GM23248 (cell line): Measurements from ENCODE around the gene NUDCD3. TPM values are rescaled to one million over a fixed set of nuclear protein-coding genes. Genes with fewer than 3 reads are reported as not detected.

Experiments
- DNase-seq: peaks from one replicate; pipeline ENCODE4 v3.0.0-alpha.2; 2015
- H2AFZ ChIP-seq: fragments of 200-600 bp; sonication (generic); 2 replicates; pipeline ENCODE4 v1.6.1; 2016; ENCODE audit warnings: antibody characterized with exemption
- H3F3A ChIP-seq: fragments of 200-600 bp; sonication (generic); 2 replicates; pipeline ENCODE4 v1.6.1; 2016; ENCODE audit warnings: mild to moderate bottlenecking, antibody characterized with exemption, mixed run types; ENCODE audit not compliant: insufficient read depth
- H3K27ac ChIP-seq: fragments of 200-600 bp; sonication (generic); 2 replicates; pipeline ENCODE4 v1.5.1; 2016; ENCODE audit warnings: mild to moderate bottlenecking
- H3K27me3 ChIP-seq: fragments of 200-600 bp; sonication (generic); replicated peaks from 2 replicates; pipeline ENCODE4 v1.6.1; 2016; ENCODE audit warnings: mild to moderate bottlenecking; ENCODE audit not compliant: insufficient read depth
- H3K36me3 ChIP-seq: fragments of 200-600 bp; sonication (generic); 2 replicates; pipeline ENCODE4 v1.6.1; 2016; ENCODE audit warnings: low read depth, mild to moderate bottlenecking
- H3K4me1 ChIP-seq: fragments of 200-600 bp; sonication (generic); 2 replicates; pipeline ENCODE4 v1.6.1; 2016; ENCODE audit warnings: mild to moderate bottlenecking; ENCODE audit not compliant: insufficient read depth
- H3K4me2 ChIP-seq: fragments of 200-600 bp; sonication (generic); one replicate; pipeline ENCODE4 v1.6.1; 2016; ENCODE audit warnings: mild to moderate bottlenecking; ENCODE audit not compliant: unreplicated experiment
- H3K4me3 ChIP-seq: fragments of 200-600 bp; sonication (generic); 2 replicates; pipeline ENCODE4 v1.5.1; 2016; ENCODE audit warnings: mild to moderate bottlenecking
- H3K79me2 ChIP-seq: fragments of 200-600 bp; sonication (generic); 2 replicates; pipeline ENCODE4 v1.6.1; 2016; ENCODE audit warnings: mild to moderate bottlenecking; ENCODE audit not compliant: insufficient read depth
- H3K9ac ChIP-seq: fragments of 200-600 bp; sonication (generic); 2 replicates; pipeline ENCODE4 v1.6.1; 2016; ENCODE audit warnings: mild to moderate bottlenecking
- H3K9me2 ChIP-seq: fragments of 200-600 bp; sonication (generic); 2 replicates; pipeline ENCODE4 v1.6.1; 2016; ENCODE audit warnings: mixed run types, mild to moderate bottlenecking, moderate library complexity; ENCODE audit not compliant: insufficient read depth
- H3K9me3 ChIP-seq: fragments of 200-600 bp; sonication (generic); one replicate; pipeline ENCODE4 v1.6.1; 2017; ENCODE audit warnings: low read depth
- H4K20me1 ChIP-seq: fragments of 200-600 bp; sonication (generic); 2 replicates; pipeline ENCODE4 v1.6.0; 2016; ENCODE audit not compliant: insufficient read depth
- EZH2 ChIP-seq: fragments of 200-600 bp; sonication (generic); IDR thresholded peaks from 2 replicates; pipeline ENCODE4 v1.6.1; 2018; ENCODE audit warnings: antibody characterized with exemption, mild to moderate bottlenecking; ENCODE audit not compliant: insufficient read depth, poor library complexity, severe bottlenecking
- EZH2phosphoT487 ChIP-seq: fragments of 200-600 bp; sonication (generic); IDR thresholded peaks from 2 replicates; pipeline ENCODE4 v1.6.1; 2018; ENCODE audit warnings: antibody characterized with exemption, moderate library complexity, mild to moderate bottlenecking, low read depth; ENCODE audit not compliant: insufficient read depth
- WGBS, 2 experiments: methylation state at CpG; one replicate each; pipeline ENCODE4 v1.1.6; 2015 to 2017; ENCODE audit warnings: low lambda C conversion rate in 2 of 2, low coverage in 1 of 2; ENCODE audit errors: missing lambda C conversion rate in 2 of 2; 5-methylcytosine and 5-hydroxymethylcytosine counted together
- in situ Hi-C: fragments of 300-500 bp; cut with MboI; formaldehyde crosslinking; loops from 2 replicates; pipeline ENCODE4 v1.15.0; 2020
- polyA plus RNA-seq: library from polyadenylated mRNA; unstranded; fragments of >200 nt; fragmentation: Nextera tagmentation; extraction: Ambion mirVana; gene quantifications from 2 replicates; pipeline ENCODE4 v1.2.1, GENCODE V29; 2016
- total RNA-seq: library from RNA; depleted of rRNA; stranded (reverse); fragments of >200 nt; shearing (Covaris generic); gene quantifications from 2 replicates; pipeline ENCODE4 v1.2.3, GENCODE V29; 2014

Gene NUDCD3
- total and polyA plus RNA-seq, 2 experiments from 2014 or later, result 56.7 to 79.1 TPM

DNA sequence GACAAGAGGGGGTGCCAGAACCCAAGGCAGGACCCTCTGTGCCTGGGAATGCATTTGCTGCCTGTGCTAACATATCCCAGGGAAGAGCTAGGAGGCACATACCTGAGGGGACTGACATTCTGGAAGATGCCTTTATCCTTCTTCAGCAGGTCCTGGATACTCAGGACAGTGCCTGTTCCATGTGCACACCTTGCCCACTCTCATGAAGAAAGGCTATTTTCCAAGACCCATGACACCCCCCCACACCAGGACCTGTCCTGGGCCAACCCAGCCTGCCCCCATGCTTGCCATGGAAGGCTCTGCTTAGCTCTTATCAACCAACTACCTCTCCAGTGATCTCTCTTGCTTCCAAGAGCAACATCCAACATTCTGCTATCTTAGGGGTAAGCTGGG is 97.8 kb downstream of the NUDCD3 start:
- Histone ChIP-seq H3K4me3 (no peak overlapping the region), H2AFZ (no peak overlapping the region), H3K9ac (no peak overlapping the region), H3K9me3 (no peaks in the 10 kb centered on the region), H3F3A (no peaks in the 10 kb centered on the region), H3K36me3 (peaks cover 12% of the 10 kb centered on the region), H3K4me1 (no peaks in the 10 kb centered on the region), H3K27me3 (no peaks in the 10 kb centered on the region), H4K20me1 (no peaks in the 10 kb centered on the region), H3K79me2 (peaks cover 15% of the 10 kb centered on the region), H3K4me2 (no peak overlapping the region), H3K9me2 (no peaks in the 10 kb centered on the region), H3K27ac (no peak overlapping the region)
- DNase-seq, result no peak
- in situ Hi-C loops, result no loop called here
- TF ChIP-seq EZH2, result no peak
- no peak for TF ChIP-seq EZH2phosphoT487

DNA sequence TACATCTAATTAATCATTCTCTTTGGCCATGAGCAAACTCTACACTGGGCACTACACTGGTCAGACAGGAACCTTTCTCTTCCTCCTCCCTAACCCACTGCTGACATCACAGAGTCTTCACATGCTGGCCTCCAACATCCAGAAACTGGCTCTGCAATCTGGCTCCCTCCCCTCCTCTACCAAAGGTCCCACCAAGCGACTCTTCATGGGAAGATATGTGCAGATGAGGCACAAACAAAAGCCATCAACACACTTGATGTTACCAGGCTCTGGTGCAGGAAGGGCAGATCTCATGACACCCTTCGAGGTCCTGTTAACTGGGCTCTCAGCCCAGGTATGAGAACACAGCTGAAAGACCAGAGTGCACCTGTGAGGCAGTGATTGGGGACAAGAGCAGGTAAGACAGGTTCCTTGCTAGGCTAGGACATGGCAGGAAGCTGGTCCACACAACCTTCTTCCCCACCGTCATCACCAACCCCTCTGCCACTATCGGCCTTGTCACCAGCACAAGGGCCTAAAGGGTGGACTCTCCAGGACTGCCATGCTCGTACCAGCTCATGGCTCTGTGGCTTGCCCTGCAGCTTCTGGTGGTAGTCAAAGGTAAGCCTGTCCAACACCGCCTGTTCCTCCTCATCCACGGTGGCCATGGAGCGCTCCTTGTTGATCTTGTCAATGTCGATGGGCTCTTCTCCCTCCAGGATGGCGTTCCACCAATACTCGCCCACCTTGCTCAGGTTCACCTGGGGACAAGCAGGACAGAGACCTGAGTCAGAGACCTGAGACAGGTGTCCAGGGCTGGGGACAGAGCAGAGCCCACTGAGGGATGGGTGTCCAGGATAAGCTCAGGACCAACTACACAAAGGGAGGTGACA is 98.5 kb downstream of the NUDCD3 start:
- no peak overlapping the region for H3K4me3 ChIP-seq
- H2AFZ ChIP-seq, result no peak overlapping the region
- H4K20me1 ChIP-seq, result no peaks in the 10 kb centered on the region
- no peaks in the 10 kb centered on the region for H3K27me3 ChIP-seq
- in situ Hi-C loops, result no loop called here
- no peaks in the 10 kb centered on the region for H3K9me3 ChIP-seq
- no peaks in the 10 kb centered on the region for H3F3A ChIP-seq
- TF ChIP-seq EZH2phosphoT487 (no peak), EZH2 (no peak)
- H3K36me3 ChIP-seq, result peaks cover 15% of the 10 kb centered on the region
- WGBS, 2 experiments, result 93 to 97% methylated on average over 11 of the region's 11 CpGs
- DNase-seq, result no peak
- no peaks in the 10 kb centered on the region for H3K4me1 ChIP-seq
- H3K9ac ChIP-seq, result no peak overlapping the region
- no peaks in the 10 kb centered on the region for H3K9me2 ChIP-seq
- H3K79me2 ChIP-seq, result peaks cover 10% of the 10 kb centered on the region
- H3K27ac ChIP-seq, result no peak overlapping the region
- no peak overlapping the region for H3K4me2 ChIP-seq

GRCh38 chr7:44391171-44391570 is 99.3 kb downstream of the NUDCD3 start:
- H3K36me3 ChIP-seq, result peaks cover 15% of the 10 kb centered on the region
- no peaks in the 10 kb centered on the region for H3F3A ChIP-seq
- H4K20me1 ChIP-seq, result no peaks in the 10 kb centered on the region
- no peaks in the 10 kb centered on the region for H3K4me1 ChIP-seq
- no peak overlapping the region for H3K27ac ChIP-seq
- H3K4me2 ChIP-seq, result no peak overlapping the region
- 0 out of 2 replicates have a peak, but pooled peaks cover 4% of the 10 kb centered on the region for H3K79me2 ChIP-seq
- H3K4me3 ChIP-seq, result no peak overlapping the region
- WGBS, 2 experiments, result 94% methylated on average over 10 of the region's 10 CpGs
- no peak overlapping the region for H2AFZ ChIP-seq
- H3K9me3 ChIP-seq, result no peaks in the 10 kb centered on the region
- no peaks in the 10 kb centered on the region for H3K9me2 ChIP-seq
- in situ Hi-C loops, result no loop called here
- no peak overlapping the region for H3K9ac ChIP-seq
- TF ChIP-seq EZH2phosphoT487, result no peak
- H3K27me3 ChIP-seq, result no peaks in the 10 kb centered on the region
- DNase-seq, result no peak

- Histone ChIP-seq H3K36me3 (peaks cover 15% of the 10 kb centered on the region), H4K20me1 (no peaks in the 10 kb centered on the region), H3K27ac (no peak overlapping the region), H3K79me2 (0 out of 2 replicates have a peak, but pooled peaks cover 4% of the 10 kb centered on the region), H3F3A (no peaks in the 10 kb centered on the region), H3K27me3 (no peaks in the 10 kb centered on the region), H3K9me3 (no peaks in the 10 kb centered on the region), H3K4me3 (no peak overlapping the region), H3K9me2 (no peaks in the 10 kb centered on the region), H2AFZ (no peak overlapping the region), H3K4me2 (no peak overlapping the region), H3K4me1 (no peaks in the 10 kb centered on the region), H3K9ac (no peak overlapping the region)
- in situ Hi-C loops, result no loop called here
- TF ChIP-seq EZH2phosphoT487, result no peak
- no peak for TF ChIP-seq EZH2
- WGBS, 2 experiments, result 100% methylated on average over 2 of the region's 2 CpGs
- DNase-seq, result no peak
Observed at GRCh38 chr7:44390701-44391100, 99.8 kb downstream of the NUDCD3 start.
